HG03196 (cell line): ENCODE data around the gene TMEM131L.
"Not testable (repeated sequence)": the region's sequence is repeated elsewhere in the genome, so short reads cannot be mapped to it uniquely, and the experiment has no call there.

Experiments used
- ATAC-seq: cut with Tn5 transposase; IDR thresholded peaks from one replicate; pipeline ENCODE4 v1.9.1; 2021; ENCODE audit not compliant: unreplicated experiment

The TMEM131L gene

DNA sequence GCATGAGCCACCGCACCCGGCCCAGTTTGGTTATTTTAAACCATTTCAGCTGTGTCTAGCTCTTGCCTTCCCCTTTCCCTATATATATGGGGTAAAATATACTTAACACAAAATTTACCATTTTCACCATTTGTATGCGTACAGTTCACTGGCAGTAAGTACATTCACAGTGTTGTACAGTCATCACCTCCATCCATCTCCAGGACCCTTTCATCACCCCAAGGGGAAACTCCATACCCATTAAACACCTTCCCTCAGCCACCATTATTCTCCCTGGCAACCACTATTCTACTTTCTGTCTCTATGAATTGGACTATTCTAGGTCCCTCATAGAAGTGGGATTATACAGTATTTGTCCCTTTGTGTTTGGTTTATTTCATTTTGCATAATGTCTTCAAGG is 106.4 kb downstream of the TMEM131L start:
- no peak for ATAC-seq

DNA sequence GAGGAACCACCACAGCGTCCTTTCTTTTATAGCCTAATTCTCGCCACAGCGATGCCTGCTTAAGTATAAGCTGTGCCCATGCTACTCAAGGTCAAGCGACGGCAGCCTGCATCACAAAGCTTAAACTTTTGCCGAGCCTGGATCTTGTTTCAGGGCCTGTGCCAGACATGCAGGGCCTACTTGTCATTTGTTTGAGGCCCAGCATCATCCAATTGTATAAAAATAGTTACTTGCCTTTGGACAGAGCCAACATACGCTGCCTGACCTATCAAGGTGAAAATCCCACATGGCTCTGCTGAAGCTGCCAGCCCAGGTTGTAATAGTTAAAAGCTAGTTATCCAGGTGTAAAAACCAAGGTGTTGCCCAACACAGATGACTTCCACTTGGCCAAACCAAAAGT is 107.1 kb downstream of the TMEM131L start:
- no peak for ATAC-seq

DNA sequence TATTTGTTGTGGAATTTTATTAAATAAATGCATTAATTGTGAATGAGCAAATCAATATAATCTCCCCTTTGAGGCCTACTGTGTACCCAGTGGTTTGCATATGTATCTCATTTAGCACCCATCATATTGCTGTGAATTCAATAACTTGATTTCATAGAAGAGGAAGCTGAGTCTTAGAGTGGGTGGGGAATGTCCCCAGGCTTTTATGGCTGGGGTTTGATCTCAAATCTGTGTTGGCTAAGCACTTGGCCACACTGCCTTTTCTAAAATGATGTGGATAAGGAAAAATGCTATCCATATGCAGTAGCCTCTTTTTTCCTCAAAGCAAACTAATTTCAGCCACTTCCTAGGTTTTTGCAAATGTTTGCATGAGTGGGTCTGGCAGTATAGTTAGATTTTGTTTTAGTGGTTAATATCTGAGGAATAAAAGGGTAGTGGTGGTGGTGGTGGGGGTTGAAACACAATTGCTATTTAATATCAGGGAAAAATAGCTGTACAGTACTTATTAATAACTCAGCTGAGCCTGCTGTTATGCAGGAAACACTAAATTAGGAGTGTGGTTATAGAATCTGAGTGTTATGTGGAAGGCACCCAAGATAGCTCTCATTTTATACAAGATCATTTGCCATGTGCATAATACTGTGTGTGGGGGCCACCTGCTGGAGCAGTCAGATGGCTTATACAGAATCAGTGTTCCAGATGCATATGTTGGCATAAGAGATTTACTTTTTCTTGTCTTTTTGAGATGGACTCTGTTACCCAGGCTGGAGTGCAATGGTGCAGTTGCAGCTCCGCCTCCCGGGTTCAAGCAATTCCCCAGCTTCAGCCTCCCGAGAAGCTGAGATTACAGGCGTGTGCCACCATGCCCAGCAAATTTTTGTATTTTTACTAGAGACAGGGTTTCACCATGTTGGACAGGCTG is 108.0 kb downstream of the TMEM131L start:
- ATAC-seq: no peak

DNA sequence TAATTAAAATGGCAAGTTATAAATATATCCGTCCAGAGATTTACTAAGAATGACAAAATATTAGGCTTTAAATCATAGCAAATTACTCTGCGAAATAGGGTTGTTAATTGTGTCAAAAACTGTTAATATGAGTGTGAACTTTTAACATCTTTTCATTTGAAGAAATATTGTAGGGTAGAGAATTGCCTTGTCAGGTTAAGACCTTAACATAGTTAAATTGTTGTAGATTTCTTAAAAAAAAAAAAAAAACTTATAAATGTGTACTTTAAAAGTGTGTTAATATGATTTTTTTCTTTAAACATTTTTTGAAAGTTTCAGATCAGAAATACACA is 110.2 kb downstream of the TMEM131L start:
- ATAC-seq: no peak

DNA sequence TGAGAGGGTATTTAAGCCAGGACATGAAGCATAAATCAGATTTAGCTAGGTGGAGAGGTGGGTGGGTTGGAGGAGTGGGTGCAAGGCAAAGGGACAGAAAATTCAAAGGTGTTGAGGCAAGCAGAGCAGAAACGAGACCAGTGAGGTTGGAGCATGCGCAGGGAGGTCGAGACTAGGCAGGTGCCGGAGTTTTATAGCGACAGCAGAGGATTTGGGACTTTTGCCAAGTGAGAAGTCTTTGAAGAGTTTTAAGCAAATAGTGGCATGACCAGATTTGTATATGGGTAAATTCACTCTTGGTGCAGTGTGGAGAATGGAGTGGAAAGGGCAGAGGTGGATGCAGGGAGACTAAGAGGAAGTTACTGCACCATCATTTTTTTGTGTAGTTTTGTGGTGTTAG is 110.9 kb downstream of the TMEM131L start:
- ATAC-seq: no peak

DNA sequence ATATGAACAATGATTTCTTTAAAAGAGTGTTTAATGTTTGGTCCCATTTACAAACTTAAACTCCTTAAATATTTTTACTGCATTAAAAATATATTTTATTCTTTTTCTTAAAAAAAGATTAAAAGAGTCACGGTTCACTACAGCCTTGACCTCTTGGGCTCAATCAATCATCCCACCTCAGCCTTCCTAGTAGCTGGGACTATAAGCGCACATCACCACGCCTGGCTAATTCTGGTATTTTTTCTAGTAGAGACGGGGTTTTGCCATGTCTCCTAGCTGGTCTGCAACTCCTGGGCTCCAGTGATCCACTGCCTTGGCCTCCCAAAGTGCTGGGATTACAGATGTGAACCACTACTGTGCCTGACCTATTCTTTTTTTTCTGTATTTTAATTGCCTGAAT is 113.2 kb downstream of the TMEM131L start:
- ATAC-seq: no peak

DNA sequence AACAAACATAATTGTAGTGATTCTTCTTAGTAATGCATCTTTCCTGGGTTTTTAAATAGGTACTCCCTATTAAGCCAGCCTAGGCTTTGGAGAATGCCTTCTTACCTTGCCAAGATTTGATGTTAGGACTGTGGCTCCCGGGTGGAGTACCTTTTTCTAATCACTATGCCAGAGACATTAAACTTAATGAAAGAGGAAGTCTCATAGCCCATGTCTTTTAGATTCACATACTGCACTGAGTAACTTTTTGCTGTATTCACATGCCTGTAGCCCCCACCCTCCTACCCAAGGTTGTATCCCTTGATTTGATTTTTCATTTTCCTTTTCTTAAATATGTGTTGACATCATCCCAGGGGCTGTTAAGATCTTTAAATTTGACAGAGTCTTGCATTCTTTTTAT is 113.7 kb downstream of the TMEM131L start:
- ATAC-seq: no peak

DNA sequence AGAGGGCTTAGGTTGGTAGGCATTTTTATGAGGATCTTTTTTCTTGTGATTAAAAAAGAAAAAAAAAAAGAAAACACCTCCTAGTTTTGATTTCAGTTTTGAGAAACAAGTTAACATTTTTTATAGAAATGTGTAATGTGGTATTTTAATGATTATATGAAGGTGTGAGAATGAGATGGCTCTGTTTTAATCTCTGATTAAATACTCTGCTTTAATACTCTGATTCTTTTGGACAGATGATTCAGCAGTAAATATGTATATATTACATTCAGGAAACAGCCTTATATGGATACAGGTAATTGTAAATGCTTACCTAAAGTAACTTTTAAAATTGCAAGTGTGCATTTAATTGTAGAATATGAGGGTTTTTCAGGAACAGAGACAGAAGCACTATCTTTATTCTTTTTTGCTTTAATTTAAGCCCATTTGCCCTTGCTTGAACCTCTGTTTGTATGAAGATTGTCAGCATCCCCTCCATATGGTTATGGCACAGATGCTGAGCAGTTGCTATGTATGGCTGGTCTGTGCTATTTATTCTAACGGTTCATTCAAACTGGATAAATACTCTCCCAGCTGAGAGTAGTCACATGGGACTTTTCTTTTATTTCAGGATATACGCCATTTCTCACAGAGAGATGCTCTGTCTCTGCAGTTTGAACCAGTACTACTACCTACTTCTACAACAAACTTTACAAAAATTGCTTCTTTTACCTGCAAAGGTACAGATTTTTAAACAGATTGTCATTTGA is 117.0 kb downstream of the TMEM131L start:
- ATAC-seq: no peak

DNA sequence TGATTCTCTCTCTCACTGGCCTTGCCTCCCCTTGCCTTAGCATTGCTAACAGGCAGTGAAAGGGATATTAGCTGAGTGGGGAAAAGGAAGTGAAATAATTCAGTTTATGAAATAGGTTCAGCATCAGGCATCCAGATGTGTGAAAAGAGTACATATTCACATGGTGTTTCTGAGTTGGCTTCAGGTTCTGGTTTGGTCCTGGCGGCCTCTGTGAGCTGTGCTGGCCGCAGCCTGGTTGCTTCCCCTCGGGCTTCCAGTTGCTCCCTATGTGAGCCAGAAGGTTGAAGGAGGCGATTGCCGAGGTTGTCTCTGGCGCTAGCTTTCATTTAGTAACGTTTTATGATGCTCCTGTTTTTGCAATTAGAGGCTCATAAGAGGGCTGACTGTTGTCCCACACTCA is 118.9 kb downstream of the TMEM131L start:
- ATAC-seq: no peak

DNA sequence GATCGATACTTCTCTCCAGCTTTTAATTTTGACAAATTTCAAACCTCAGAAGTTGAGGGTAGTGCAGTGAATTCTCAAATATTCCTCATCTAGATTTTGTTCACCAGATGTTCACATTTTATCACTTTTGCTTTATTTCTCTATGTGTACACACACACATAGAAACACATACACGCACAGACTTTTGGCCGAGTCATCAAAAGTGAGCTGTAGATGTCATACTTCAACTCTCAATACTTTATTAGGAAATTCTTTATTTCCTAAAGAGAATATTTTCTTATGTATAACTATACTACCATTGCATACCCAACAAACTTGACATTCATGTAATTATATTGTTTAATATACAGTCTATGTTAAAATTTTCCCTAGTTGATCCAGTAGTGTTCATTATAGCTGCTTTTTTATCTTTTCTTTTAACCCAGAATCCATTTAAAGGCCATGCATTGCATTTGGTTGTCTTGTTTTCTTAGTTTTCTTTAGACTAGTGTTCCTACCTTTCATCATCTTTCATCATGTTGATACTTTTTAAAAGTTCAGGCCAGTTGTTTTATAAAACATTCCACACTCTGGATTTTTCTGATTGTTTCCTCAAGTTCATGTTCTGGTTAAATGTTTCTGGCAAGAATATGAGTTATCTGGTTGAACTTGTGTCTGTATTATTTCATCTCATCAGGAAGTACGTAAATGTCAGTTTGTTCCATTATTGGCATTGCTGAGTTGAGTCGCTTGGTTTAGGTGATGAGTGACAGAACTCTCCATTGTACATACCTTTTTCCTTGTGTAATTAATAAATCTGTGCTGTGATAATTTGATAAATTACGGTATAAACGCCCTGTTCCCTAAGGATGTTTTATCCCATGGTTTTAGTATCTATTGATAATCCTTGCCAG is 123.8 kb downstream of the TMEM131L start:
- ATAC-seq: no peak

DNA sequence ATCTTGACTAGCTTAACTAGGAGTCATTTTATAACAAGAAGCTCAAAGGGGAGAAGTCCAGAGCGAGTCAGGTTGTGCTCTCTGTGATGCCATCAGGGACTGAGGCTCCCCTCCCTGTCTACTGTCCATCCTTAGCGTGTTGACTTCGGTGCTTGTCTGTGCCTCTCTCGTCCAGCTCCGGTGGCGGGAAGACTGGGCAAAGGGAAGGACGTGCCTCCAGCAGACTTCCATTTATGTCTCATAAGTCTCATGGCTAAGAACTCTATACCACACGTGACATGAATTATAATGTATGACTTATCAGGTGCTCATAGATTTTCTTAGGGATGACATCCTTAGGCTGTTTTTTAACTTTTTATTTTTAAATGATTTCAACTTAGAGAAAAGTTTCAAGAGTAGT is 125.3 kb downstream of the TMEM131L start:
- ATAC-seq: no peak

DNA sequence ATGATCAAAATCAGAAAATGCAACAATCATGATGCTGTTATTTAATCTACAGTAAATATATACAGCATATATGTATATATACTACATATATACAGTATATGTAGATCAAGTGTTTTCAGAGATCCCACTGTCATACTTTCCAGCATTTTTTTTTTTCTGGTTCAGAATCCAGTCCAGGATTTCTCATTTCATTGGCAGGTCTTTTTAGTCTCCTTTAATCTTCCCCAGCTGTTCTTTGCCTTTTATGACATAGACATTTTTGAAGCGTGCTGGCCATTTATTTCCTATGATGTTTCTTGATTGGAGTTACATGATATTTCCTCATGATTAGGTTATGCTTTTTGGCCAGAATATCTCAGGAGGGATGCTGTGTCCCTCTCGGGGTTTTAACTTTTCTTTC is 125.9 kb downstream of the TMEM131L start:
- no peak for ATAC-seq

DNA sequence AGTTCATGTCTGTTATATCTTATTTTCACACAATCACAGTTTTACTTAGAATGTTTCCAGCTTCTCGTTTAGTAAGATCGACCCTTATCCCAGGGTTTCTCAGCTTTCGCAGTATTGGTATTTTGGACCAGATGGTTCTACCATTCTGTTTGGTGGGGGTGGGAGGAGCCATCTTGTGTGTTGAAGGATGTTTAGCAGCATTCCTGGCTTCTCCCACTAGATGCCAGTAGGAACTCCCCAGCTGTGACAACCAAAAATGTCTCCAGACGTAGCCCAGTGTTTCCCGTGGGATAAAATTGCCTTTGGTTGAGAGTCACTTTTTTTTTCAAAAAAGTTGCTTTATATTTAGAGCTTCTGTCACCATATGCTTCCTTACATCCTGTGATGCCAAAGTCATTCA is 127.0 kb downstream of the TMEM131L start:
- ATAC-seq: no peak

DNA sequence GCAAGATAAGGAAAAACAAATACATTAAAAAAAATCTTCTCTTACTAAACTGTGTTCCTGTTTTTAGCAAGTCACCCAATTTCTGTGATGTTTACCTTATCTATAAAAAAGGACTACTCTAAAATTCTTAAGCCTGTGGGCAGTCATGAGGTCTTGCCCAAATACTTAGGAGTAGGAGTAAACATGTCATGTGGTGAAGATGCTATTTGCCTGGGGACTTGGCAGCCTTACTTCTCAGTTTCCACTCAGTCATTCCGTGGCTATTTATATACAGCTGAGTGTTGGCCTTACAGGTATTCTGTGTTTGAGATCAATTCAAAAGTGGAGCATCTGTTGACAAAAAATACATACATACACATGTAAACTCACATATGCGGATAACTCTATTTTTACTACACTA is 128.1 kb downstream of the TMEM131L start:
- ATAC-seq: no peak

DNA sequence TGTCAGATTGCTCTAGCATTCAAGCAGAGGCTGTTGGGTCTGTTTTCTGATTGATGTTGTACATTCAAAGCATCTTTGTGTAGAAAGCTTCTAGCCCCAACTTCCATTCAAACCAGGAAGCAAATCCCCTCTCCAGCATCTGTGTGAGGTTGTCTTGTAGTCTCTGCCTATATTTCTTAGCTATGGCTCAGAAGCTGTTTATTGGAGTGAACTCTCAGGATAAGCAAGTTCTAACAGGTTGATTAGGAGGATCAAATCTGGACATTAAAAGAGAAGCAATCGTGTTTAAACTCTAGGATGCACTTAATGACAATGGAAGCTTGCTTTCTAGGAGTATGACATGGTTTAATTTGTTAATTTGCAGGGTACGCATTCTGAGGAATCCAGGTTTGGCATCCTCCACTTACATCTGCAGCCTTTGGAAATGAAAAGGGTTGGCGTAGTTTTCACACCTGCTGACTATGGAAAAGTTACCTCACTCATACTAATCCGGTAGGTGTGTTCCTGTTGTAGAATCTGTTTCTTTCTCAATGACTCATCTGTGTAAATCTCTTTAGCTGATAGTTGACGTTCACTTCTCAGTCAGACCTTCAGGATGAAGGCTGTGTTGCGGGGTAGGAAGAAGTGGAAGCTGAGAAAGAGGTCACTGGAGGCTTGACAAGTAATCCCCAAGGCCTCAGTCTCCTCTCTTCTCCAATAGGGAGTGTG is 129.9 kb downstream of the TMEM131L start:
- ATAC-seq: no peak

DNA sequence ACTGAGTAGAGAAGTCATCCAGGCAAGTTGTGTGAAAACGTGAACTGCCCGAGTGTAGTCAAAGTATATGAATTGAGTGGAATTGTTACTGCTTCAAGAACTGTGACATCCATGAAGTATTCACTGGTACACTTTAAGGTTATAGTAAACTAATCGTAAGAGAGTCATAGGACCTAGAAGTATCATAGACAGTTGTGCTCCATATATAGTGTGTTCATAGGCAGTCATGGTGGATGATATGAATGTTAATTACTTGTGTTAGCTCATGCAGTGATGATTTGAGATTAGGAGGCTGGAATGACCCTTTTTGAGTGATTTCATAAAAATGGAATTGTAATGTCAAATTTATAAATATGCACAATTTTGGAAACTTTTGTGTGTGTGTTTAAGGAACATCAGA is 136.6 kb downstream of the TMEM131L start:
- ATAC-seq: no peak

DNA sequence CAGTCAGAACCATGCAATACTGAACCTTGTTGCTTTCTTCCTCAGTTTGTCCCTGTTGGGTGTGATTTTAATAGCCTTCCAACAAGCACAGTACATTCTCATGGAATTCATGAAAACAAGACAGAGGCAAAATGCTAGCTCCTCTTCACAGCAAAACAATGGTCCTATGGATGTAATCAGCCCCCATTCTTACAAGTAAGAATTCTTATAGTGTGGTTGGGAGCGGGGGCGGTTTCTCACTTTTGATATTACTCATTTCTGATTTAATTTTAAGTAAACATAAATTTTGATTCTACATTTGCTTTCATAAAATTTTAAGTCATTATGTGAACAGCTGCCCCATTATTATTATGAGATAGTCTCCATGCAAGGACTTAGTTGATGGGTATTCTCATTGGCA is 137.1 kb downstream of the TMEM131L start:
- ATAC-seq: no peak

DNA sequence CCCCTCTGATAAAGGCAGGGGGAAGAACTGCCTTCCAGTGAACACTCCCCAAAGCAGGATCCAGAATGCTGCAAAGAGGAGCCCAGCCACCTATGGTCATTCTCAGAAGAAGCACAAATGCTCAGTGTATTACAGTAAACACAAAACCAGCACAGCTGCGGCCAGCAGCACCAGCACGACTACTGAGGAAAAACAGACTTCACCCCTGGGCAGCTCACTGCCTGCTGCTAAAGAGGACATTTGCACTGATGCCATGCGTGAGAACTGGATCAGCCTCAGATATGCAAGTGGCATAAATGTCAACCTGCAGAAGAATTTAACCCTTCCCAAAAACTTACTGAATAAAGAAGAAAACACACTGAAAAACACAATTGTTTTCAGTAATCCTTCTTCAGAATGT is 137.7 kb downstream of the TMEM131L start:
- no peak for ATAC-seq

DNA sequence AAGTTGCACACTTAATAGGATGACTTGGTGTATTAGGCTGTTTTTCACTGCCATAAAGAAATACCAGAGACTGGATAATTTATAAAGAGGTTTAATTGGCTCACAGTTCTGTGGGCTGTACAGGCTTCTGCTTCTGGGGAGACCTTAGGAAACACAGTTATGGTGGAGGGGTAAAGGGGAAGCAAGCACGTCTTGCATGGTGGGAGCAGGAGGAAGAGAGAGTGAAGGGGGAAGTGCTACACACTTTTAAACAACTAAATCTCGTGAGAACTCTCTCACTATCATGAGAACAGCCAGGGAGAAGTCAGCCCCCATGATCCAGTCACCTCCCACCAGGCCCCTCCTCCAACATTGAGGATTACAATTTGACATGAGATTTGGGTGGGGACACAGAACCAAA is 142.9 kb downstream of the TMEM131L start:
- ATAC-seq: not testable (repeated sequence)

DNA sequence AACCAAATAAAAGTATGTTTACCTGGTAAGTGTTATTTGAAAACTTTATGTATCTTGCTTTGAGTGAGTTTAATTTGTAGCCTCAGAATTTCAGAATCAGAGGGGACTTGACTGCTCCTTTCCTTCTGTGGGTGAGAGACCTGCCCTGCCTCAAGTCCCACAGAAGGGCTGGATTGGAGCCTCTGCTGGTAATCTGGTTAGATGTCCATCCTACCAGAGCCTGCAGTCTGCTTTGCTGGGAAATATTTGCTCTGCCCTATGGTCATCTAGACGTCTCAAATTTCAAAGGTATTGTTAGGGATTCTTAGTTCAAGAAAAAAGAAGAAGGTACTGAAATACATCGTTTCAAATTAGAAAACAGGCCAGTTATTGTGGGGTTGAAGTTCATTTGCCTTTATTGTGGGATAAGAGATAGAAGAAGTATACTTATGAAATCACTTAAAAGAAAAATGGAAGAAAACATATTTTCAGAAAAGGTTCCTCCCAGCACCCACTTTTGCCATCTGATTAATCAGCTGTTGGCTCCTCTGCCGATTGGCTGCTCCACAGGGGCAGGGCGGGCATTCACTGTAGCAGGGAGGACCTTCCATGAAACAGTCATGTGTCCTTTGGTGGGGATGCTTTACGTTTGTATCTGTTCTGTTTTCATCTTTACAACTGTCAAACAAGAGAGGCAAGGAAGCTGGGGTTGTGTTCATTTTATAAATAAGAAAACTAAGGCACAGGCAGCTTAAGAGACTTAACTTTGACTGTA is 144.6 kb downstream of the TMEM131L start:
- ATAC-seq: no peak
